Measurements from ENCODE around the gene EIF4H. TPM values are rescaled to one million over a fixed set of nuclear protein-coding genes. Genes with fewer than 3 reads are reported as not detected.

The EIF4H gene
- total and polyA plus RNA-seq, 2 experiments from 2014 or later, result 183 to 309 TPM

DNA sequence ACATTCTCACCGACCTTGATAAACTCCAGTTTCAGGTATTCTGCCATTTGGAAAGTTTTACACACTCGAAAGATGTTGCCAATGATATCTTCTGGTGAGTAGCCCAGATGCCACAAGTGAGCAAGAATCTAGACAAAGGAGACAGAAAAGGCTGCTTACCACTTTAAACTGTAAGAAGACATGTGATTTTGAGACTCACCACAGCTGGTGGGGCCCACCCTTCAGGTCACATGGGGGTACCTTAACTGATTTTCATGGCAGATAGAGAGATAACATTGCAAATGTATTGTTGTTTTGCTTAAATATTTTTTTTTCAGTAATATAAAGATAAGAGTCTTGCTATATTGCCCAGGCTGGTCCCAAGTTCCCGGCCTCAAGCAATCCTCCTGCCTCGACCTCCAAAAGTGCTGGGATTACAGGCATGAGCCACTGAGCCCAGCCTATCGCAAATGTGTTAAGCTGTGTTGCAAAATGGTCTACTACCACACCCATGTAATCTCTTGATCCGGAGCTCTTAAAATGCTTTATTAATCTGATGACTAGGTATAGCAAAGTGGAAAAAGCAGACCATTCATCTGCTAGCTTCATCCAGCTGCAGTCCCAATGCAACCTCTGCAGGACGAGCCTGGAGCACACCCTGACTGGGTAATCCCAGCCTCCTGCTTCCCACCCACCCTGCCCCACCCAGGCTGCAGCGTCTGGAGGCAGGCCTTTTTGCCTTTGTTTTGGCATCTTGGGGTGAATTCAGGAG, 61.5 kb downstream of the EIF4H start (continued):
- TF ChIP-seq, protein P1, sequence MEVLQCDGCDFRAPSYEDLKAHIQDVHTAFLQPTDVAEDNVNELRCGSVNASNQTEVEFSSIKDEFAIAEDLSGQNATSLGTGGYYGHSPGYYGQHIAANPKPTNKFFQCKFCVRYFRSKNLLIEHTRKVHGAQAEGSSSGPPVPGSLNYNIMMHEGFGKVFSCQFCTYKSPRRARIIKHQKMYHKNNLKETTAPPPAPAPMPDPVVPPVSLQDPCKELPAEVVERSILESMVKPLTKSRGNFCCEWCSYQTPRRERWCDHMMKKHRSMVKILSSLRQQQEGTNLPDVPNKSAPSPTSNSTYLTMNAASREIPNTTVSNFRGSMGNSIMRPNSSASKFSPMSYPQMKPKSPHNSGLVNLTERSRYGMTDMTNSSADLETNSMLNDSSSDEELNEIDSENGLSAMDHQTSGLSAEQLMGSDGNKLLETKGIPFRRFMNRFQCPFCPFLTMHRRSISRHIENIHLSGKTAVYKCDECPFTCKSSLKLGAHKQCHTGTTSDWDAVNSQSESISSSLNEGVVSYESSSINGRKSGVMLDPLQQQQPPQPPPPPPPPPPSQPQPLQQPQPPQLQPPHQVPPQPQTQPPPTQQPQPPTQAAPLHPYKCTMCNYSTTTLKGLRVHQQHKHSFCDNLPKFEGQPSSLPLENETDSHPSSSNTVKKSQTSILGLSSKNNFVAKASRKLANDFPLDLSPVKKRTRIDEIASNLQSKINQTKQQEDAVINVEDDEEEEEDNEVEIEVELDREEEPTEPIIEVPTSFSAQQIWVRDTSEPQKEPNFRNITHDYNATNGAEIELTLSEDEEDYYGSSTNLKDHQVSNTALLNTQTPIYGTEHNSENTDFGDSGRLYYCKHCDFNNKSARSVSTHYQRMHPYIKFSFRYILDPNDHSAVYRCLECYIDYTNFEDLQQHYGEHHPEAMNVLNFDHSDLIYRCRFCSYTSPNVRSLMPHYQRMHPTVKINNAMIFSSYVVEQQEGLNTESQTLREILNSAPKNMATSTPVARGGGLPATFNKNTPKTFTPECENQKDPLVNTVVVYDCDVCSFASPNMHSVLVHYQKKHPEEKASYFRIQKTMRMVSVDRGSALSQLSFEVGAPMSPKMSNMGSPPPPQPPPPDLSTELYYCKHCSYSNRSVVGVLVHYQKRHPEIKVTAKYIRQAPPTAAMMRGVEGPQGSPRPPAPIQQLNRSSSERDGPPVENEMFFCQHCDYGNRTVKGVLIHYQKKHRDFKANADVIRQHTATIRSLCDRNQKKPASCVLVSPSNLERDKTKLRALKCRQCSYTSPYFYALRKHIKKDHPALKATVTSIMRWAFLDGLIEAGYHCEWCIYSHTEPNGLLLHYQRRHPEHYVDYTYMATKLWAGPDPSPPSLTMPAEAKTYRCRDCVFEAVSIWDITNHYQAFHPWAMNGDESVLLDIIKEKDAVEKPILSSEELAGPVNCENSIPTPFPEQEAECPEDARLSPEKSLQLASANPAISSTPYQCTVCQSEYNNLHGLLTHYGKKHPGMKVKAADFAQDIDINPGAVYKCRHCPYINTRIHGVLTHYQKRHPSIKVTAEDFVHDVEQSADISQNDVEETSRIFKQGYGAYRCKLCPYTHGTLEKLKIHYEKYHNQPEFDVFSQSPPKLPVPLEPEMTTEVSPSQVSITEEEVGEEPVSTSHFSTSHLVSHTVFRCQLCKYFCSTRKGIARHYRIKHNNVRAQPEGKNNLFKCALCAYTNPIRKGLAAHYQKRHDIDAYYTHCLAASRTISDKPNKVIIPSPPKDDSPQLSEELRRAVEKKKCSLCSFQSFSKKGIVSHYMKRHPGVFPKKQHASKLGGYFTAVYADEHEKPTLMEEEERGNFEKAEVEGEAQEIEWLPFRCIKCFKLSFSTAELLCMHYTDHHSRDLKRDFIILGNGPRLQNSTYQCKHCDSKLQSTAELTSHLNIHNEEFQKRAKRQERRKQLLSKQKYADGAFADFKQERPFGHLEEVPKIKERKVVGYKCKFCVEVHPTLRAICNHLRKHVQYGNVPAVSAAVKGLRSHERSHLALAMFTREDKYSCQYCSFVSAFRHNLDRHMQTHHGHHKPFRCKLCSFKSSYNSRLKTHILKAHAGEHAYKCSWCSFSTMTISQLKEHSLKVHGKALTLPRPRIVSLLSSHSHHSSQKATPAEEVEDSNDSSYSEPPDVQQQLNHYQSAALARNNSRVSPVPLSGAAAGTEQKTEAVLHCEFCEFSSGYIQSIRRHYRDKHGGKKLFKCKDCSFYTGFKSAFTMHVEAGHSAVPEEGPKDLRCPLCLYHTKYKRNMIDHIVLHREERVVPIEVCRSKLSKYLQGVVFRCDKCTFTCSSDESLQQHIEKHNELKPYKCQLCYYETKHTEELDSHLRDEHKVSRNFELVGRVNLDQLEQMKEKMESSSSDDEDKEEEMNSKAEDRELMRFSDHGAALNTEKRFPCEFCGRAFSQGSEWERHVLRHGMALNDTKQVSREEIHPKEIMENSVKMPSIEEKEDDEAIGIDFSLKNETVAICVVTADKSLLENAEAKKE (CRISPR knock-in tag; IDR thresholded peaks at IDR 0.05), result no peak
- TF ChIP-seq NANOG (IDR thresholded peaks at IDR 0.05; ENCODE audit: borderline replicate concordance) (no peak), CREB1 (CRISPR knock-in tag; IDR thresholded peaks at IDR 0.05; ENCODE audit: low read depth) (no peak)

DNA sequence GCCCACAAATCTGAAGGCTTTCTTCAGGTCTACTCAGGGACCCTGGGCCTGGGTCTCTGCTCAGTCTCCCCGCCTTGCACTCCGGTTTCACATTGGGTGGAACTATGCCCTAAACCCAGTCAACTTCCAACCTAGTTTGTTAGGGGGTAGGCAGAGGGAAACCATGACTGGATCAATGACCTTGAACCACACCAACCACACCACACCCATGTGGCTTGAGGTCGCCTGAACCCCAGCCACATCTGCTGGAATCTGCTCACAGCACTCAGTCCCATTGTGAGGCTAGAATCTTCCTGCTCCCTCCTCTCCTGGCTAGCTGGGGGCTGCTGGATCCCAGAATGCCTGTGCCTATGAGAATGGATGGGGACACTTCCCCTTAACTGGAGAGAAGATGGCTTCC, 62.1 kb downstream of the EIF4H start:
- Mint-ChIP-seq H3K27me3 (ENCODE audit: insufficient read depth, low read depth, poor library complexity) (peaks cover 1% of the 10 kb centered on the region), H3K9me3 (no peaks in the 10 kb centered on the region)
- TF ChIP-seq, protein P2, sequence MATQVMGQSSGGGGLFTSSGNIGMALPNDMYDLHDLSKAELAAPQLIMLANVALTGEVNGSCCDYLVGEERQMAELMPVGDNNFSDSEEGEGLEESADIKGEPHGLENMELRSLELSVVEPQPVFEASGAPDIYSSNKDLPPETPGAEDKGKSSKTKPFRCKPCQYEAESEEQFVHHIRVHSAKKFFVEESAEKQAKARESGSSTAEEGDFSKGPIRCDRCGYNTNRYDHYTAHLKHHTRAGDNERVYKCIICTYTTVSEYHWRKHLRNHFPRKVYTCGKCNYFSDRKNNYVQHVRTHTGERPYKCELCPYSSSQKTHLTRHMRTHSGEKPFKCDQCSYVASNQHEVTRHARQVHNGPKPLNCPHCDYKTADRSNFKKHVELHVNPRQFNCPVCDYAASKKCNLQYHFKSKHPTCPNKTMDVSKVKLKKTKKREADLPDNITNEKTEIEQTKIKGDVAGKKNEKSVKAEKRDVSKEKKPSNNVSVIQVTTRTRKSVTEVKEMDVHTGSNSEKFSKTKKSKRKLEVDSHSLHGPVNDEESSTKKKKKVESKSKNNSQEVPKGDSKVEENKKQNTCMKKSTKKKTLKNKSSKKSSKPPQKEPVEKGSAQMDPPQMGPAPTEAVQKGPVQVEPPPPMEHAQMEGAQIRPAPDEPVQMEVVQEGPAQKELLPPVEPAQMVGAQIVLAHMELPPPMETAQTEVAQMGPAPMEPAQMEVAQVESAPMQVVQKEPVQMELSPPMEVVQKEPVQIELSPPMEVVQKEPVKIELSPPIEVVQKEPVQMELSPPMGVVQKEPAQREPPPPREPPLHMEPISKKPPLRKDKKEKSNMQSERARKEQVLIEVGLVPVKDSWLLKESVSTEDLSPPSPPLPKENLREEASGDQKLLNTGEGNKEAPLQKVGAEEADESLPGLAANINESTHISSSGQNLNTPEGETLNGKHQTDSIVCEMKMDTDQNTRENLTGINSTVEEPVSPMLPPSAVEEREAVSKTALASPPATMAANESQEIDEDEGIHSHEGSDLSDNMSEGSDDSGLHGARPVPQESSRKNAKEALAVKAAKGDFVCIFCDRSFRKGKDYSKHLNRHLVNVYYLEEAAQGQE (IDR thresholded peaks at IDR 0.05; ENCODE audit: unreplicated experiment), result no peak
- TF ChIP-seq, protein P1 (CRISPR knock-in tag; IDR thresholded peaks at IDR 0.05), result no peak

More for the DNA sequence above, 62.1 kb downstream of the EIF4H start:
- no peaks in the 10 kb centered on the region for H3K79me2 ChIP-seq (replicated peaks; ENCODE audit: insufficient read depth)
- no peak overlapping the region for H2AFZ ChIP-seq
- H3K4me3 Mint-ChIP-seq, result no peak overlapping the region
- H4K20me1 ChIP-seq (replicated peaks; ENCODE audit: insufficient read depth), result no peaks in the 10 kb centered on the region
- no peak overlapping the region for H3K4me3 ChIP-seq
- no peaks in the 10 kb centered on the region for H3K4me1 Mint-ChIP-seq
- no peaks in the 10 kb centered on the region for H3K27me3 ChIP-seq (ENCODE audit: insufficient read depth)
- H3K27ac ChIP-seq (ENCODE audit: low read depth), result no peak overlapping the region
- no peak overlapping the region for H3K4me2 ChIP-seq
- H3K36me3 Mint-ChIP-seq (ENCODE audit: low read depth), result peaks cover 90% of the 10 kb centered on the region
- H3K4me1 ChIP-seq (ENCODE audit: insufficient read depth), result no peaks in the 10 kb centered on the region
- no peak for DNase-seq (ENCODE audit: low spot score)
- no peaks in the 10 kb centered on the region for H3K9me2 ChIP-seq (ENCODE audit: insufficient read depth)
- H3K27ac Mint-ChIP-seq, result no peak overlapping the region
- H3K36me3 ChIP-seq (ENCODE audit: insufficient read depth), result peaks cover 60% of the 10 kb centered on the region
- 0 out of 2 replicates have a peak, but pooled peaks cover 7% of the 10 kb centered on the region for H3F3A ChIP-seq (replicated peaks; ENCODE audit: low read depth)
- no peak for ATAC-seq

Measured in GM23338 (cell line).